AG08395 (cell line): ENCODE measurements around the gene HDGFL1.

Experiments
- DNase-seq: peaks from one replicate; pipeline ENCODE4 v3.0.0; 2012; ENCODE audit warnings: mixed read lengths, low spot score

Gene HDGFL1

DNA sequence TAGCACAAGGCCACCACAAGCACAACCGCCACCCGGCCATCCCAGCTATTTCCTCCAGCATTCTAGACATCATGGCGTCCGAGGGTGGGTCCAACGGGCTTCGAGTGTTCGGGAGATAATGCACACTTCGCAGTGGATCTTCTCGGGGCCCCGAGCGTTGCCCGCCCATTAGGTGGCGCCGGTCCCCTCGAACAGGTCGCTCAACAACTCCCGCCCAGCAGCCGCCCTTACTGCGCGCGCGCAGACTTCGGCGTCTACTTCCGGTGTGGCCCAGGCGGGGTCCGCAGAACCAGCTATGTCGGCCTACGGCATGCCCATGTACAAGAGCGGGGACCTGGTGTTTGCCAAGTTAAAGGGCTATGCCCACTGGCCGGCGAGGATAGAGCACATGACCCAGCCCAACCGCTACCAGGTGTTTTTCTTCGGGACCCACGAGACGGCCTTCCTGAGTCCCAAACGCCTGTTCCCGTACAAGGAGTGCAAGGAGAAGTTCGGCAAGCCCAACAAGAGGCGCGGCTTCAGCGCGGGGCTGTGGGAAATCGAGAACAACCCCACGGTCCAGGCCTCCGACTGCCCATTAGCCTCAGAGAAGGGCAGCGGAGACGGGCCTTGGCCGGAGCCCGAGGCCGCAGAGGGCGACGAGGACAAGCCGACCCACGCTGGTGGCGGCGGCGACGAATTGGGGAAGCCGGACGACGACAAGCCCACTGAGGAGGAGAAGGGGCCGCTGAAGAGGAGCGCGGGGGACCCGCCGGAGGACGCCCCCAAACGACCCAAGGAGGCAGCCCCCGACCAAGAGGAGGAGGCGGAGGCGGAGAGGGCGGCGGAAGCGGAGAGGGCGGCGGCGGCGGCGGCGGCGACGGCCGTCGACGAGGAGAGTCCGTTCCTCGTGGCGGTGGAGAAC, at the start of gene HDGFL1:
HDGFL1 (plus strand) TSS at position 286 of the 904 bp plus-strand sequence; CDS start at position 296, 10 bp downstream.
- no peak for DNase-seq

DNA sequence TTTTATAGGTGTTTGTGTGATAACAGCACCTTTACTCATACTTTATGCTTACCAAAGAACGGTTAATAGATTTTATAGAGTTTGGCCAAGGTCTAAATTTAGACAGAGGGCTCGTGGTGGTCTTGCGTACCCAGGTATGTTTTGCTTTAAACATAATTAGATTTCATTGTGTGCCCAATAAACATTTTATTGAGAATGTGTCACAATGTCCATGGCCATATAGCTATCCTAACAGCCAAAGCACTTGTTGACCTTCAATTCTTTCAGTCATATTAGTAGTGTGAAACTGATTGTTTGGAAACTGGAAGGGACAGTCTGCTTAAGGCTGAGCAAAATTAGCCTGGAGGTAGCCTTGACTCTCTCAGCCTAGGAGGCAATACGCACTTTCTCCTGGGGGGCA, 48.3 kb upstream of the HDGFL1 start:
- DNase-seq = no peak

DNA sequence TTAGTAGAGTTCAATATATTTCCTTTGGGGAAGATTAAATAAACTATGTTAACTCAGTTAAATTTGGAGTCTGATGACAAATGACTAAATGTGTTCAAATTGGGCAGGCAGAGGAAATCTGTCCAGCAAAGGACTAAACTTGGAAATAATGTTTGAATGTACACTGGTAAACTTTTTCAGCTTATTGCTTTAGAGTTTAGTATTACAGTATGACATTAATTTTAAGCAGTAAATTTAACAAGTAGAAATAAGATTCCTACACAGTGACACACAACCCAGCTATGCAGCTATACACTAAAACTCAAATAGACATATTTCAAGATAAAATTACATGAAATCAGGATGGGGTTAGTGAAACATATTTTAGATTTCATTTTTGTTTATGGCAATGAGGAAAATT, 42.6 kb upstream of the HDGFL1 start:
- DNase-seq = no peak

DNA sequence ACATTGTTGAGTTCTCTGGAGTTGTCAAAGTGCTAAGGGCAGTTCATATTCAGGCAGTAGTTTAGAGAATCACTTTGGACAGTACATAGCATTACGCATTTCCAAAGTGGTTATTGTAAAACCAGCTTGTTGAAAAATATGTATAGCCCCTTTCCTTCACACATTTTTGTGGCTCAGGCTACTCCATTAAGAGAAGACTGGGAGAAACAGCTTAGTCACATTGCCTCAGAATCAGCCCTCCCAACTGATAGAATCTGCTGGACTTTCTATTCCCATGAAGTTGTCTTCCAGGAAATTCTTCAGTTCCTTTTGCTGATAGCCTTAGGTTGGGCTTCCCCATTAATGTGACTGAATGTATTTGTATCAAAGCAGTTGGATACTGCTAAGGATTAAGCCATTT, 39.5 kb upstream of the HDGFL1 start:
- no peak for DNase-seq

DNA sequence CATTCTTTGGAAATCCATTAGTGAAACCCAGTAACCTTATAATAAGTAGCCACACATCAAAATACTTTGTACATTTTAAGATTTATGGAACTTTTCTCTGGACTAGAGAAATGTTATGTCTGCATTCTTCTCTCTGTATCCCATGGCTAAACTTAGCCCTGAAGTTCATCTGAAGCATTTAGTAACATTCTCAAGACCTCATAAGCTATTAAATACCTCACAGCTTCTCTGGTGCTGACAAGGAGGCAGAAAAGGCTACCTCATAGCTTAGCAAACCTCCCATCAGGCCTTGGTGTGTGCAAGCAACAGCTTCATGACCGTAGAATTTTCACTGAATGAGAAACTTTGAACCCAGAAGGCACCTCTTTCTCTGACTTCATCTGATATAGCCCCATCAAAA, 38.9 kb upstream of the HDGFL1 start:
- DNase-seq = no peak

DNA sequence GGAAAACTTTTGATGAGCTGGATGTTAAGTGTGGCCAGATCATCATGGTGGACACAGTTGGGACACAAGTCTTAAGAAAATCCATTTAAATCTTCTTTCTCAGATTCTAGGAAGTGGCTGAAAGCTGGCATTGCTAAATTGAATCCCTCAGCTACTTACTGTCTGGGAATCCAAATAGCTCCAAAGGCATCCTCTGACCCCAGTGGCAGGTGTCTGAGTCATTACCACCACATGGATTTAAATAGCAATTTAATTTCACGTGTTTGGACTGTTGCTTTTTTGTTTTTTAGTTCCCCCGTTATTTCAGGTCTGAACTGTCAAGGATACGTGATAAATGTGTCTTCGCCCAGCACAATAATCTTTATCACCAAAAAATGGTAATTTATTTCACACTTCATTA, 33.2 kb upstream of the HDGFL1 start:
- DNase-seq = no peak

DNA sequence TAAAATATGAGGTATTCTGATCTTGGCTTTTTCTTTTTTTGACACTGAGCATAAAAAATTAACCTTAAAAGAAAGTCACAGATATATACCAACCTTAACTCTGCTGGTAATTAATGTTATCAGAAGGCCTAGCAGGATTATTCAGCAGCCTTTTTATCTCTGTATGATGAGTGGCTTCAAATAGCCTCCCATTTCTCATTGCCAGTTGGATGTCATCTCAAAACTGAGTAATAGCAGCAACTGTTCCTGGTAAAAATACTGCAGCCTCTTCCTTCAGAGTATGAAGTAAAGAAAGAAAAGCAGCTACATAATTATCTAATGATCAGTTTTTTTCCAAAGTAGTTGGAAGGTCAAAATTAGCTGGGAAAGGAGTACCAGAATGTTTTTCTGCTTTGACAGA, 24.9 kb upstream of the HDGFL1 start:
- no peak for DNase-seq

DNA sequence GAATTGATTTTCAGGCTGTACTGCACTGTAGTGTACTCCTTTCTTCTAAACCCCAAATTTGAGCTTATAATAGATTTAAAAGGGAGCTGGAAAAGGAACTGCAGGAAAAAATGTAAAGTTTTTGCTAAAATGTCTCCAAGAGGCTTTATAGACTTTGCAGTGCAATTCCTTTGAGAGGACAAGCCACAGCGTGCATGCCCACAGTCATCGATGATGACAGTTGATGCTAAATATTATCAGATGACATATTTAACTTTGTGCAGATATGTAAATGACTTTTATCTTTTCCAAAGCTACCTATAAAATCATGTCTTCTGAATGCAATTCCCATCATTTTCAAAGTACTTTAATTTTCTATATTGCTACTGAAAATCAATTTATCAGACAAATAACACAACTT, 24.3 kb upstream of the HDGFL1 start:
- DNase-seq = no peak

DNA sequence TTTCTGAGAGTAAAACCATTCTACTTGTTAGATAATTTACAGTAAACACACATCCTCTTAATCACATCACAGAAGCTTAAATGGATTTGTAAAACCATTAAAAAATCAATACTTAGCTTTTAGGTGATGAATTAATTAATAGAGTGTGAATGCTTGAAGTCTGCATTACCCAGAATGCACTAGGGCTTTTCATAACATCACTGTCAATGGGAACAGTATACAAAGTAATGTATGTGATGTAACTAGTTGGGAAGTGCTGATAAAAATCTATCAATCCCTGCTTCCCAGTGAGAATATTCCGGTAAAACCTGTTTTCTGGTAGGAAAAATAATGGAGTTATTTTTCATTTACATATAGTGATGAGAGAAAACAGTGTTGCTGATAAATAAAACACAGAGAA, 23.1 kb upstream of the HDGFL1 start:
- no peak for DNase-seq

DNA sequence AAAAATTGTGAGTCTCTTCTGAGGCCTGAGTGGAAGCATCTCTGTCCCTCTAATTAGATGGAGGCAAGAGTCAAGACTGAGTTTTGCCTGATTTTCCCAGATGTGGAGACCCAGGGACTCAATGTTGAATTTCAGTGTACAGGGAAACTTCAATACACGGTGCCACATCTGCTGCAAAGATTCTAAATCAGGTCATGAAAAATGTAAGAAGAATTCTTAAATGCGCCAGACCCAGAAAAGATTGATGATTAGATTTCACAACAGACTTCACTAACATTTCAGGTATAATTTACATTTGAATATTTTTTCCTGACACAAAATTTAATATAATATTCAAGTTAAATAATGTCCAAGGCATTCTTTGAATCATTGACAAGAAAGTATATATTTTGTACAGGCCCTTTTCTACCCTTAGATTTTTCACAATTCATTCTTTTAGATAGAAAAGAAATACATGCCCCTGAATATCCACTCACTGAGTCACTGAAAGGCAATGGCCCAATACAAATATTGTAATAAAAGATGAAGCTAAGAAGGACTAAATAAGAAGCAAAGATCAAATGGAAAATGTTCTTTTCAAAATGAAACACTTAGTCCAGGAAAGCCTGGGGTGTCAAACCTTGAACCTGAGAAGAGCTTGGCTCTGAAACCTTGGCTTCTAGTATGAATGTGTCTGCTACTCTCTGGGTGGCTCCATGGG, 18.2 kb upstream of the HDGFL1 start:
- no peak for DNase-seq

DNA sequence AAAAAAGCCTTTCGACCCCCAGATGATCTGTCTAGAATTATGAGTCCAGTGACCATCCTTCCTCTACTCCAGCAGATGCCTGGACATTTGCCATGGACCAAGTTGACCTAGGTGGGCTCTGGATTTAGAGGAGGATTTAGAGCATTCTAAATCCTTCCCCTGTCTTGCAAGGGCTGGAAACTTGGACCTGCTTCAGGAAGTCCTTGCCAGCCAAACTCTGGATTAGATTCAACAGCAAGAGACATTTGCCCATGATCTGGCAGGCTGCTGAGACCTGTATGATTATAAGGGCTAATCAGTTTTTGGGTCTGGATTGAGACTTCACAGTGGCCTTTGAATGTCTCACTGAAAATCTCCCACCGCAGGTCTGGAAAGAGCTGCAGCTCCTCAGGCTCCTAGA, 13.1 kb upstream of the HDGFL1 start:
- no peak for DNase-seq

DNA sequence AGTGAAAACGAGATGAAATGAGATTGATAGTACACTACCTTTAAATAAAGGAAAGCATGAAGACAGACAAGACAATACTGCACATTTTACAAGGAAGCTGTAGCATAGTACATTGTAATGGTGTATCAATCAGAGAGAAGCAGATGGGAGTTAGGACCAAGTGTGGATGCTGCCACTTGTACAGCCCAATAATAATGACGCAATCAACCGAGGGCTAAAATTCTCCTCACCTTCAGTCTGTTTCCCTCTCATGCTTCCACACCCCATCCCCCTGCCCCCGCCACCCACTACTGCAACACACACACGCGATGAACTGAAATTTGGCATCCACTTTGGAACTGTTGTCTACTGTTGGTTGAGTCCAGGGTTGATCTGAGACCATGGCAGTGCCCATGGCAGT, 12.4 kb upstream of the HDGFL1 start:
- no peak for DNase-seq

DNA sequence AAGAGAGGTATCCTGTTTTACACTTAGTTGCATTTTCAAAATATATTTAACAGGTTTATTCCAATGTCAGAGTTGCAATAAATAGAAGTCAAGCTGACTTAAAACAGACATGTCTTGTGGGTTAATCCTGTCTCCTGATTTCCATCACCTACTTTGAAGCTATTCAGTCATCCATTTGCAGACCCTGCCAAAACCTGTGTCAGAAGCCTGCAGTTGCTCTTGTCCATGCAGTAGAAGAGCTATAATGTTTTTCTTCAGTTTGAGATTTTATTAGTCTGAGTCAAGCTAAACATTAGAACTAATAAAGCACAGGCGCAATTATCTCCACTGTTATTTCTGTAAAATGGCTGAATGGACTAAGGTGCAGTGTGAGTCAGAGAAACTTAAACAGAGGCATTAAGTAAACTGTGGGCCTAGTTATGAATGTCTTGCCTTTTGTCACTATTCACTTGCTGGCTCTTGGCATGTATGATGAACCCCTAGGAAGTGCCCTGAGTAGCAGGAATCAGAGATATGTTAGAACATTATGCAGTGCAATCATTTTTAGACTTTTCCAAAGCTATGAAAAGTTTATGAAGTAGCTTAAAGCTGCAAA, 11.0 kb upstream of the HDGFL1 start:
- no peak for DNase-seq

DNA sequence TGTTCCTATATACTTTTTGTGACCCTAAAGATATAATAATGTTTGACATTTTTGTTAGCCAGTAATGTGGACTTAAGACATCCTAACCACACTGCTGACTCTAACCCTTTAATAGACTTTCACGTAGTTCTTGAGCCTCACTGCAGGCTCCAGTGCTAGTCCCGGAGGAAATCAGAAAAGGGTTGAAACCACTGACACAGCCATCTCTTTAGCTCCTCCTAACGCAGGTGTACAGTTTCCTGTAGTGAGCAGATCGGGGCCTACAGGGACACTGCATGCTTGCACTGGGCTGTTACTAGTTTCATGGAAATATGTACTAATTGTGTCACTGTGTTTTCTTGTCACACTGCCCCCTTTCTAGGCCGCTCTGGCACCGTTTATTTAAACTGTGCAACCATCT, 512 bp upstream of the HDGFL1 start:
- no peak for DNase-seq

DNA sequence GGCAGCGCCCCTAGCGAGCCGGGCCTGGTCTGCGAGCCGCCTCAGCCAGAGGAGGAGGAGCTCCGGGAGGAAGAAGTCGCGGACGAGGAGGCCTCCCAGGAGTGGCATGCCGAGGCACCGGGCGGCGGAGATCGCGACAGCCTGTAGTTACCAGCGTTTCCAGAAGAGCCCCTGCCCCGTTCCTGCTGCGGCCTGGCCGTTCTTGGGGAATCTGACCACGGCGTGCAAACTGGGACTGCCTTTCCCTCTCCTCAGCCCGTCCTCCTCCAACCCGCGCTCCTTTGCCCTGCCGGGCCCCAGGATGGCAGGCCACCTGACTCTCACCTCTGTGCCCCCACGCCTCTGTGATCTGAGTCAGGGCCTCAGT, 802 bp downstream of the HDGFL1 start:
- no peak for DNase-seq

DNA sequence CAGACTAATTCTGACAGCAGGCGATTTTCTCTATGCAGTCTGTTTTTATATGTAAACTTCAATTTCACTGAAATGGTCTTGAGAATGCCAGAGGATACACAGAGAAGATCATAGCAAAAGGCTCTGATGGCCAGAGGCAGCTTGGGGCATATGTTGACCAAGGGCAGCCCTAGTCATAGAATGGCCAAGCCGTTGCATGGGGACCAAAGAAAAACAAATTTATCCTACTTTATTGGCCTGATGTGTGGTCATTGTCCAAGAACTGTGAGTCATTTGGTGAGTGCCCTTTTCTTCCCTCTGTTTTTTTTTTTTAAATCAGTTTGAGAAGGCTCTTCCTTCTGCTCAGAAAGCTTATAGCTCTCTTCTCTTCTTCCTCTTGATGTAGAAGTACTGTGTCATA, 5.8 kb downstream of the HDGFL1 start:
- DNase-seq = peak; percentile 5

DNA sequence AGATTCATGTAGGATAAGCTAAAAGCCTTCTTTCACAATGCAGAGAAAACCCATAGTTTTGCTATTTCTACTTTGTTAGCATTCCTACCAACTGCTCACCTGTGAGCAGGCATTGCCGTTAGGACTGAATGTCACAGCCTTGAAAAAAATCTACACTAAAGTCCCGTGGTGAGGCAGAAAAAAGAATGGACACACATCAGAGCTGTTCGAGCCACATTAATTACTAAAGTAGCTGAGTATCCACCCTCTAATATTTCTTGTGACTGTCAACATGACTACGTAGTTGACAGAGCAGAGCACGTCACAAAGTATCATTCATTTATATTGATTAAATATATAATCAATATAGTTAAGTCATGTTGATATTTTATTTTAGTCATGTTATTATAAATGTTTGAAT, 10.1 kb downstream of the HDGFL1 start:
- DNase-seq = no peak

DNA sequence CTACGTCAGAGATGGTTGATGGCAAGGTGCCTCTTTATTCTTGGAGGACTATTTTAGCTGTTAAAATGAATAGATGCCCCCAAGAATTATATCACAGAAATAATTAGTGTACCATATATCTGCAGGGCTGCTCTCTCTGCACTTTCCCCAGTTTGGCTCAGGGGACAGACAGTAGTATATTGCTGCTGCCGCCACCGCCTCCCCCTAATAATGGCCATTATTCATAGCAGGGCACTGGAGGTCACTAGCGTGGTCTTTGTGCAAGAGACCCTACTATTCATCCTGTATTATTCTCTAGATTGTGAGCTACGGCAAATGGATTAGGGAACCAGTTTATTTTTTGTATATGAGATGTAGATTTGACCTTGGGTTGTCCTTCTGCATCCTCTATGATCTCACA, 11.0 kb downstream of the HDGFL1 start:
- DNase-seq = no peak

DNA sequence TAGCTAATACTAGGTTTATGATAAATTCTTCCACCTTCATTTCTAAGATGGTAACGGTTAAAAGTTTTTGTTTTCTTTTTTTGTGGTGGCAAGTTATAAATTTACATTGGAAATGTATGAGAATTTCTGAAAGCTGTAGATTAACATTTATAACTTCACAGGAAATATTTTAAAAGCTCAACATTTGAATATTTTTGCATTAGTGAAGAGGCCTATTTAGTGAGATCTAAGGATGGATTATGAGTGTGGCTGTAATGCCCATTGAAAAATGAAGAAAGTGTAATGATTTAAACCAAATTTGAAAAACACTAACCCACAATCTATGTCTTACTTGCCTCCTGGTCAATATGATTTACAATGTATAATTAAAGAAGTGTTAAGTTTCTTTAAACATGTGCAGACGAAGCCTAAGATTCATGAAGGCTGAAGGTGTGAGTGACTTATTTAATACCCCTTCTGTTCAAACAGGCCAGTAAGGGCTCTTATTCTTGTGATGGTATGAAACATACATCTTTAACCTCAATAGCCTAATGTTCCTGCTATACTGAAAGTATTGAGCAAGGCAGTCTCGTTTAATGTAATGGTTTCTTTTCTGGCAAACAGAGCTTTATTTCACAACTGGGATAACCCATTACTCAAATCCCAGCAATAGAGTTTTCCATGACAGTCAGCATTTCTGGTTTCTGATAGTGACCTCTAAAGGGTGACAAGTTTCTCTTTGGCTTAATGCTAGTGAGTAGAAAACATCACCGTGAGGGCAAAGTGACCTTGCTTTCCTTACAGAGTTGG, 13.2 kb downstream of the HDGFL1 start:
- no peak for DNase-seq

DNA sequence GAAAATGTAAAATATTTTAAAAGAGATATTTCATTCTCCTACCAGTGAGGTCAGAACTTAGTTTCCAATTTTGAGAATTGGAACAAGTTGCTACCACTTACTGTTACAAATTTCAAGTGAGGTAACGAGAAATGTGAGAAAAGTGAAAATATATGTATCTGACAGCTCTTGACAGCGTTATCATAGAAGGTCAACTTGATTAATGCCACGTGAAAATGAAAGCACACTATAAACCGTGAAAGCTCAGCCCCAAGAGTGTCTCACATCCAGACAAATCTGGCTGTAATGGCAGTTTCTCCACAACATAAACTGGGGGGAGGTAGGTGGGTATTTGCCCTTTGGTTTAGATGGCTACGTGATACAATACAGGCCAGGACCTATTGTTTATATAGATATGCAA, 13.9 kb downstream of the HDGFL1 start:
- DNase-seq = no peak

DNA sequence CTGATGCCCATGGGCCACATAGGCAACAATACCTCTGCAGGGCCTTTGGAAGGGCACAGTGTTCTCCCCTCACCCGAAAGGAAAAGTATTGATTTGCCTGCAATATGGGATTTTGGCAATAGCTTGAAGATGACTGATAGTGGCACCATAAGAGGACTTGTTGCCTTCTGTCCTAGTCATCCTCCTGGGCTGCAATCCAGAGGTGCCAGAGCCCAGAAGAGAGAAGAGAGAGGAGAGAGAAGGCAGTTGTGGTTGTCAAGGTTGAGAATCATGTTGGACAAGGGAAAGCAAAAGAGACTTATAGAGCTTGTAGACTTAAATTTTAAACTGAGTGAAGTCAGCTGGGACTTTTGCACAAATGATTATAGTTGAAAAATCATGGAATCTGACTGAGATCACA, 14.6 kb downstream of the HDGFL1 start:
- DNase-seq = no peak

DNA sequence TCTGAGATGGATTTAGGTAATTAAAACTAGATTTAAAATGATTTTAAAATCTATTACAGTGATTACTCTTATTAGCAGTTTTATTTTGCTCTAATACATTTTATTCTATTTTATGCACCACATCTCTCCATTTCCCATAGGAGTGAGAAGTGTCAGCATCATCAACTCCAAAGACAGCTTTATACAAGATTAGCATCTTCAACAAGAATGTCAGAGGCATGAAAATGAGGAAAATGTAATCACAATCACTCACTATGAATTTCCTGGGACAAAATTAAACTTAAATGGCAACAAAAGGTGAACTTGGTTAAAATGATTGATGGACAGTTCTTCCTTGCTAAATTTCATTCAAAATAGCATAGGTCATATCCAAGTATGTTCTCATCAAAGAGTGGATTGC, 19.8 kb downstream of the HDGFL1 start:
- DNase-seq = no peak
